Mesendoderm (in vitro differentiated cells): Measurements from ENCODE around the gene SPRING1.
"Not testable (repeated sequence)": the region's sequence is repeated elsewhere in the genome, so short reads cannot be mapped to it uniquely, and the experiment has no call there.

Source experiments
- DNase-seq: peaks from one replicate; pipeline ENCODE4 v3.0.0; 2013
- H2AK5ac ChIP-seq: 2 replicates; pipeline ENCODE4 v1.6.1; 2013; ENCODE audit warnings: low read length, inconsistent platforms
- H2BK120ac ChIP-seq: 2 replicates; pipeline ENCODE4 v1.6.1; 2013; ENCODE audit warnings: low read depth, mild to moderate bottlenecking, low read length, moderate library complexity, mixed read lengths
- H2BK15ac ChIP-seq: replicated peaks from 2 replicates; pipeline ENCODE4 v1.6.1; 2013; ENCODE audit warnings: low read depth, mild to moderate bottlenecking, moderate library complexity
- H2BK5ac ChIP-seq: 2 replicates; pipeline ENCODE4 v1.6.1; 2013; ENCODE audit warnings: low read length, inconsistent platforms
- H3K18ac ChIP-seq: 2 replicates; pipeline ENCODE4 v1.6.1; 2013; ENCODE audit warnings: mild to moderate bottlenecking, low read length, mixed read lengths
- H3K23ac ChIP-seq: one replicate; pipeline ENCODE4 v1.6.1; 2013; ENCODE audit warnings: low read length
- H3K27ac ChIP-seq: 2 replicates; pipeline ENCODE4 v1.5.1; 2013; ENCODE audit warnings: low read depth, mild to moderate bottlenecking, inconsistent platforms, low read length, moderate library complexity
- H3K27me3 ChIP-seq: 2 replicates; pipeline ENCODE4 v1.6.1; 2013; ENCODE audit warnings: low read length, control low read depth, mild to moderate bottlenecking, inconsistent platforms; ENCODE audit not compliant: insufficient read depth, poor library complexity
- H3K36me3 ChIP-seq: 2 replicates; pipeline ENCODE4 v1.6.1; 2013; ENCODE audit warnings: low read length, inconsistent platforms; ENCODE audit not compliant: control insufficient read depth, insufficient read depth
- H3K4ac ChIP-seq: one replicate; pipeline ENCODE4 v1.6.1; 2013; ENCODE audit warnings: low read depth, mild to moderate bottlenecking, low read length, moderate library complexity
- H3K4me1 ChIP-seq: 2 replicates; pipeline ENCODE4 v1.6.1; 2013; ENCODE audit warnings: low read depth, low read length, inconsistent platforms; ENCODE audit not compliant: control insufficient read depth
- H3K4me2 ChIP-seq: 2 replicates; pipeline ENCODE4 v1.6.1; 2013; ENCODE audit warnings: low read length
- H3K4me3 ChIP-seq: 2 replicates; pipeline ENCODE4 v1.5.1; 2013; ENCODE audit warnings: mild to moderate bottlenecking, low read length
- H3K56ac ChIP-seq: one replicate; pipeline ENCODE4 v1.6.1; 2013; ENCODE audit warnings: low read length
- H3K79me1 ChIP-seq: 2 replicates; pipeline ENCODE4 v1.6.1; 2013; ENCODE audit warnings: low read length, inconsistent platforms
- H3K79me2 ChIP-seq: 2 replicates; pipeline ENCODE4 v1.6.1; 2013; ENCODE audit warnings: mild to moderate bottlenecking, low read length; ENCODE audit not compliant: control insufficient read depth, insufficient read depth
- H3K9ac ChIP-seq: 2 replicates; pipeline ENCODE4 v1.6.1; 2013; ENCODE audit warnings: low read length, inconsistent platforms
- H4K5ac ChIP-seq: one replicate; pipeline ENCODE4 v1.6.1; 2013; ENCODE audit warnings: low read length
- H4K8ac ChIP-seq: one replicate; pipeline ENCODE4 v1.6.1; 2013; ENCODE audit warnings: low read depth, mild to moderate bottlenecking, control low read depth, low read length, moderate library complexity
- whole genome bisulfite sequencing: extraction: QIAGEN DNeasy Blood & Tissue Kit; methylation state at CpG from one replicate; pipeline ENCODE4 v1.1.7; 2013; ENCODE audit warnings: low lambda C conversion rate, missing lambda C conversion rate; ENCODE audit not compliant: insufficient coverage; ENCODE audit errors: extremely low coverage; 5-methylcytosine and 5-hydroxymethylcytosine counted together

The SPRING1 gene

DNA sequence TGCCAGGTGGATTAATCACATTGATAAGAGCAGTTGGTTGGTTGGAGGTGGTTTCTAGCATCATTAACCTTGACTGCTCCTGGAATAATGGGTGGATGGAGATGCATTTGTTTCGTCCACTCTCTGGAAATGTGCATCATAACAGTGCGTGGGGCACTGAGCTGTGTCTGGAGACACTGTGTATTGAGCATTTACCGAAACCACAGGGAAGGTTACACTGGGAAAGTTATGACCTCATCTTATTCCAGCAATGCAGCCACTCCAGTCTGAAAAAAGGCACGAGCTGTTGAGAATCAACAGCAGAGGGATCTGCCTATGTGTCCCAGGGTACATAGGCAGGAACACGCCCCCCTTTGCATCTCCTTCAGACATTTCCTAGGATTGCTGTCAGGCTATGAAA lies 27.4 kb upstream of the SPRING1 start:
- H3K36me3 ChIP-seq: no peaks in the 10 kb centered on the region
- H2BK5ac ChIP-seq: no peak overlapping the region
- no CpG with 5 or more reads among the region's 5 CpGs for WGBS
- H2BK15ac ChIP-seq: no peak overlapping the region
- no peak overlapping the region for H2BK120ac ChIP-seq
- no peak overlapping the region for H4K8ac ChIP-seq
- H3K79me1 ChIP-seq: no peaks in the 10 kb centered on the region
- no peak overlapping the region for H3K23ac ChIP-seq
- H3K56ac ChIP-seq: no peak overlapping the region
- no peak overlapping the region for H3K18ac ChIP-seq
- H3K4ac ChIP-seq: no peak overlapping the region
- no peak overlapping the region for H3K4me3 ChIP-seq
- DNase-seq: peak; percentile 6
- no peaks in the 10 kb centered on the region for H3K4me1 ChIP-seq
- no peak overlapping the region for H4K5ac ChIP-seq
- H3K79me2 ChIP-seq: no peaks in the 10 kb centered on the region
- no peak overlapping the region for H3K4me2 ChIP-seq
- H3K27me3 ChIP-seq: no peaks in the 10 kb centered on the region
- no peak overlapping the region for H2AK5ac ChIP-seq
- H3K9ac ChIP-seq: no peak overlapping the region
- H3K27ac ChIP-seq: no peak overlapping the region

DNA sequence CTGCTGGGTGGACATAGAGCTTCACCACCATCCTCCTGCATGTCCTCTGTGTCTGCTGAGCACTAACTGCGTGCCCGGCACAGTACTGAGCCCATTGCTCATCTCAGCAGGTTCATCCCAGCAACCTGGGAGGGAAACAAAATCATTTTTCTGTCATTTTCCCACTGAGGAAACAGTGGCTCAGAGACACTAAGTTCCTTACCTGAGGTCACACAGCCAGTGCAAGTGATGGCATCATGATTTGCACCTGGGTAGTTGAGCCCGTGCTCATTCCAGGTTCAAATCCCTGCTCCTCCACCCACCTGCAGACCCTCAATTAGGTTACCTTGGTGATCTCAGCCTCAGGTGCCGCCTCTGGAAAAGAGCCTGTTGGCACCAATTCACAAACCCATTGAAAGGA lies 23.6 kb upstream of the SPRING1 start:
- H2BK15ac ChIP-seq: no peak overlapping the region
- H3K79me1 ChIP-seq: no peaks in the 10 kb centered on the region
- no peak overlapping the region for H3K56ac ChIP-seq
- DNase-seq: no peak
- no peaks in the 10 kb centered on the region for H3K4me1 ChIP-seq
- H3K4ac ChIP-seq: no peak overlapping the region
- H3K36me3 ChIP-seq: no peaks in the 10 kb centered on the region
- no peak overlapping the region for H3K9ac ChIP-seq
- H2BK120ac ChIP-seq: no peak overlapping the region
- WGBS: no CpG with 5 or more reads among the region's 4 CpGs
- no peak overlapping the region for H3K4me3 ChIP-seq
- H3K4me2 ChIP-seq: no peak overlapping the region
- no peak overlapping the region for H4K5ac ChIP-seq
- H3K18ac ChIP-seq: no peak overlapping the region
- no peaks in the 10 kb centered on the region for H3K79me2 ChIP-seq
- no peak overlapping the region for H3K23ac ChIP-seq
- no peak overlapping the region for H3K27ac ChIP-seq
- no peak overlapping the region for H2AK5ac ChIP-seq
- no peak overlapping the region for H2BK5ac ChIP-seq
- H3K27me3 ChIP-seq: no peaks in the 10 kb centered on the region
- no peak overlapping the region for H4K8ac ChIP-seq

DNA sequence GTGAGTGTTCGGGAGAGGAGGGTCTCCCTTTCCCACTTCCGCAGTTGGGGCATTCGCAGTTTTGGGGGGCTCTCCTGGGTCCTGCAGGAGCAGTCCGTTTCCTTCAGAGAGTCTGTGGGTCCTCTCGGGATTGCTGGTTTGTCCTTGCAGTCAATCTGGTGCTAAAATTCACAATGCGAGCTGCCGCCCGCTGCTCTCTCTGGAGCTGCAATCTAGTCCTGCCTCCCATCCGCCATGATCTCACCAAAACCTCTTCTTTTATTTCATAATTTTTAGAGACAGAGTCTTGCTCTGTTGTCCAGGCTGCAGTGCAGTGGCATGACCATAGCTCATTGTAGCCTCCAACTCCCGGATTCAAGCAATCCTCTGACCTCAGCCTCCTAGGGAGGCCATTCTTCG lies 22.8 kb upstream of the SPRING1 start:
- H3K4me1 ChIP-seq: no peaks in the 10 kb centered on the region
- DNase-seq: no peak
- H3K4ac ChIP-seq: no peak overlapping the region
- no peaks in the 10 kb centered on the region for H3K79me2 ChIP-seq
- no peak overlapping the region for H2BK15ac ChIP-seq
- H2BK5ac ChIP-seq: no peak overlapping the region
- no peak overlapping the region for H3K18ac ChIP-seq
- no peak overlapping the region for H4K8ac ChIP-seq
- H3K9ac ChIP-seq: peak overlapping the region; percentile 48
- H2BK120ac ChIP-seq: no peak overlapping the region
- H3K23ac ChIP-seq: no peak overlapping the region
- no CpG with 5 or more reads among the region's 11 CpGs for WGBS
- no peaks in the 10 kb centered on the region for H3K79me1 ChIP-seq
- H3K56ac ChIP-seq: peak overlapping the region; percentile 73
- no peak overlapping the region for H3K4me3 ChIP-seq
- no peaks in the 10 kb centered on the region for H3K27me3 ChIP-seq
- no peak overlapping the region for H3K27ac ChIP-seq
- no peak overlapping the region for H4K5ac ChIP-seq
- H3K4me2 ChIP-seq: no peak overlapping the region
- H2AK5ac ChIP-seq: no peak overlapping the region
- H3K36me3 ChIP-seq: no peaks in the 10 kb centered on the region

DNA sequence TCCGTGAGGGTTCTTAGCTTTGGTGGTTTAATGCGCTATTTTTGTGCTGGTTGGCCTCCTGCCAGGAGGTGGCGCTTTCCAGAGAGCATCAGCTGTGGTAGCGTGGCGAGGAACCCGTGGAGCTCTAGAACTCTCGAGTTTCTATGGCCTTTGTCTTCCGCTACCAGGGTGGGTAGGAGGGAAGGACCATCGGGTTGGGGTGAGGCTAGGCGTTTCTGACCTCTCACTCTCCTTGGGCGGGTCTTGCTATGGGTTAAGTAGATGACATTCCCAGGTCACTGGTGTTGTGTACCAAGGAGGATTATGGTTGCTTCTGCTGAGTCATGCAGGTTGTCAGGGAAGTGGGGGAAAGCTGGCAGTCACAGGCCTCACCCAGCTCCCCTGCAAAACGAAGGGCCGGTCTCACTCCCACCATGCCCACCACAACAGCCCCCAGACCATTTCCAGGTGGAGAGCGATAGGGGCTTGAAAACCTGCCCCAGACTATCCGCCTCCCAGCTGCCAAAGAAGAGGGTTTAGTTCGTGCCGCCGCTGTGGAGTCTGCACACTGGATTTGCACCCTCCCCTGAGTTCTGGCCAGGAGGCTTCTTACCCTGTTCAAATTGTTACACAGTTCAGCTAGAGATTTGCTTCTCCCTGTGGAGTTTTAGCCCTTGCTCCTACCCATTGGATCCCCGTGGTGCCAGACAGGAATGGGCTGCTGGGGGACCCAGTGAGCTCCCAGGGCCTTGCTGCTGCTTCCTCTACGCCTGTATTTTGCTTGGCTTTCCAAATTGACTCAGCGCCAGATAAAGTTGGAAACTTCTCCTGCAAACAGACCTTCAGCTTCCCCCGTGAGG lies 22.1 kb upstream of the SPRING1 start:
- no CpG with 5 or more reads among the region's 22 CpGs for WGBS
- peak; percentile 84 for DNase-seq

DNA sequence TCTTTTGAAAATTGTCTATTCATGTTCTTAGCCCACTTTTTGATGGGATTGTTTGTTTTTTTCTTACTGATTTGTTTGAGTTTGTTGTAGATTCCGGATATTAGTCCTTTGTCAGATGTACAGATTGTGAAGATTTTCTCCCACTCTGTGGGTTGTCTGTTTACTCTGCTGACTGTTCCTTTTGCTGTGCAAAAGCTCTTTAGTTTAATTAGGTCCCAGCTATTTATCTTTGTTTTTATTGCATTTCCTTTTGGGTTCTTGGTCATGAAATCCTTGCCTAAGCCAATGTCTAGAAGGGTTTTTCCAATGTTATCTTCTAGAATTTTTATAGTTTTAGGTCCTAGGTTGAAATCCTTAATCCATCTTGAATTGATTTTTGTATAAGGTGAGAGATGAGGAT lies 16.9 kb upstream of the SPRING1 start:
- no CpG with 5 or more reads among the region's 1 CpG for WGBS
- H3K27ac ChIP-seq, H3K18ac ChIP-seq, H2BK15ac ChIP-seq, H3K23ac ChIP-seq, H3K4ac ChIP-seq, DNase-seq, H3K4me1 ChIP-seq, H3K36me3 ChIP-seq, H2BK120ac ChIP-seq, H2BK5ac ChIP-seq, H4K8ac ChIP-seq, H3K9ac ChIP-seq, H2AK5ac ChIP-seq, H3K79me1 ChIP-seq, H3K4me2 ChIP-seq, H3K27me3 ChIP-seq, H4K5ac ChIP-seq, H3K4me3 ChIP-seq, H3K79me2 ChIP-seq, H3K56ac ChIP-seq: not testable (repeated sequence)

More for the DNA sequence above, 22.1 kb upstream of the SPRING1 start:
- no peaks in the 10 kb centered on the region for H3K4me1 ChIP-seq
- H2BK120ac ChIP-seq: no peak overlapping the region
- no peak overlapping the region for H4K5ac ChIP-seq
- no peak overlapping the region for H3K4ac ChIP-seq
- no peak overlapping the region for H3K4me3 ChIP-seq
- no peak overlapping the region for H4K8ac ChIP-seq
- H3K56ac ChIP-seq: peak overlapping the region; percentile 73
- no peaks in the 10 kb centered on the region for H3K27me3 ChIP-seq
- no peak overlapping the region for H2BK15ac ChIP-seq
- H3K9ac ChIP-seq: peak overlapping the region; percentile 48
- no peak overlapping the region for H2BK5ac ChIP-seq
- H3K23ac ChIP-seq: no peak overlapping the region
- peak overlapping the region; percentile 4 for H3K4me2 ChIP-seq
- no peaks in the 10 kb centered on the region for H3K79me2 ChIP-seq
- H2AK5ac ChIP-seq: no peak overlapping the region
- H3K18ac ChIP-seq: no peak overlapping the region
- H3K79me1 ChIP-seq: no peaks in the 10 kb centered on the region
- H3K36me3 ChIP-seq: no peaks in the 10 kb centered on the region
- no peak overlapping the region for H3K27ac ChIP-seq

DNA sequence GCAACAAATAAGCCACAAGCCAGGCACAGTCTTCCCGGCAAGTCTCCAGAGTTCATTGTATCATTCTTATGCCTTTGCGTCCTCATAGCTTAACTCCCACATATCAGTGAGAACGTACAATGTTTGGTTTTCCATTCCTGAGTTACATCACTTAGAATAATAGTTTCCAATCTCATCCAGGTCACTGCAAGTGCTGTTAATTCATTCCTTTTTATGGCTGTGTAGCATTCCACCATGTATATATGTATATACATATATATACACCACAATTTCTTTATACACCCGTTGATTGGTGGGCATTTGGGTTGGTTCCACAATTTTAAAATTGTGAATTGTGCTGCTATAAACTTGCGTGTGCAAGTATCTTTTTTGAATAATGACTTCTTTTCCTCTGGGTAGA lies 16.2 kb upstream of the SPRING1 start:
- H3K79me2 ChIP-seq, H2AK5ac ChIP-seq, H2BK120ac ChIP-seq, H3K4ac ChIP-seq, H3K18ac ChIP-seq, H3K36me3 ChIP-seq, H3K27ac ChIP-seq, H3K9ac ChIP-seq, H3K4me1 ChIP-seq, H3K23ac ChIP-seq, DNase-seq, H2BK15ac ChIP-seq, H4K5ac ChIP-seq, H3K79me1 ChIP-seq, H3K27me3 ChIP-seq, H4K8ac ChIP-seq, H3K56ac ChIP-seq, H3K4me2 ChIP-seq, H3K4me3 ChIP-seq, H2BK5ac ChIP-seq: not testable (repeated sequence)
- no CpG with 5 or more reads among the region's 5 CpGs for WGBS
